ENCODE measurements around the gene U2SURP. TPM values are rescaled to one million over a fixed set of nuclear protein-coding genes. Genes with fewer than 3 reads are reported as not detected.

U2SURP gene
- total and polyA plus RNA-seq, 2 donors = 79.7 to 107 TPM

DNA sequence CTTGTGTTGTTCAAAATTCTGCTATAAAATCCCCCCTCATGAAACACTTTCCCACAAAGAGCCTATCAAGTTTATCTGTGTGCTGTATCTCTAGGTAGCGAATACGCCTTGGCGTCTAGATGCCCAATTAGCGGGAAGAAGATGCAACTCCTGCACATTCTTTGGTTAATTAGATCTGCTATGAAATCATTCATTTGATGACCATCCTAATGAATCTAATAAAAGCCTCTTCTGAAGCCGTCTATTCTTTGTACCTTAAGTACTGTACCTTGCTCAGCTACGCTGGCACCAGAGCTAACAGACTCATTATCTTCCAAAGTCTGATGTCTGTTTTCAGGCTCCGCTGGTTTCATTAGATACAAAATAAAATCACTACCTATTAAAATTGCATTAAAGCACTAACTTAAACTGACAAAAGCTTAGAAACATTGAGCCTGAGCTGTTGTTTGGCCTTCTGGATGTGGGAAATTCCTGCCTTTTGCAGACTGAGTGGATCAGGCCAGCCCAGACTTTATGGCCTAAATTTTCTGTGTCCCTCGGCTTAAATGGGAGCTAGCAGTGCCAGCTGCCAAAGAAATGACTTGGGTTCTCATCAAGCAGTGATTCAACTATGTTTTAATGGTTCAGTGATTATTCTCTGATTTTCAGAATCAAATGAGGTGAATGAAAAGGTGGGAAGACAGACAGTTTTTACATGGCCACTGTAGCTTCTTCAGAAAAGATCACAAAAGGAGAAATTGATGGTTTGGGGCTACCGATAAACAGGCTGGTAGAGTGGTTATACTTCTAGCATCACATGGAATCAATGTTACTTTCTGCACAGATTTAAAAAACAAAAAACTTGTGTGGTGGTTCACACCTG, 89.8 kb downstream of the U2SURP start:
- Histone ChIP-seq H3K27ac (ENCODE audit: low read depth in 1 of 2, low read length in 1 of 2) (no peak overlapping the region), H3K4me3 (ENCODE audit: low read length in 2 of 2) (no peak overlapping the region), H3K9me3 (ENCODE audit: control insufficient read depth in 2 of 2, insufficient read depth in 1 of 2, low read length in 1 of 2) (peaks cover 0 to 13% of the 10 kb centered on the region in 2 donors), H3K4me1 (ENCODE audit: control insufficient read depth in 2 of 2, insufficient read depth in 2 of 2, low read length in 2 of 2) (no peaks in the 10 kb centered on the region), H3K27me3 (ENCODE audit: control insufficient read depth in 2 of 2, insufficient read depth in 1 of 2, low read length in 1 of 2) (no peaks in the 10 kb centered on the region), H3K36me3 (ENCODE audit: control insufficient read depth in 2 of 2, insufficient read depth in 2 of 2, low read length in 1 of 2) (no peaks in the 10 kb centered on the region)
- whole genome bisulfite sequencing = 99% methylated on average over 9 of the region's 9 CpGs
- DNase-seq (ENCODE audit: low read depth in 6 of 9, low spot score in 9 of 9) = no peak

DNA sequence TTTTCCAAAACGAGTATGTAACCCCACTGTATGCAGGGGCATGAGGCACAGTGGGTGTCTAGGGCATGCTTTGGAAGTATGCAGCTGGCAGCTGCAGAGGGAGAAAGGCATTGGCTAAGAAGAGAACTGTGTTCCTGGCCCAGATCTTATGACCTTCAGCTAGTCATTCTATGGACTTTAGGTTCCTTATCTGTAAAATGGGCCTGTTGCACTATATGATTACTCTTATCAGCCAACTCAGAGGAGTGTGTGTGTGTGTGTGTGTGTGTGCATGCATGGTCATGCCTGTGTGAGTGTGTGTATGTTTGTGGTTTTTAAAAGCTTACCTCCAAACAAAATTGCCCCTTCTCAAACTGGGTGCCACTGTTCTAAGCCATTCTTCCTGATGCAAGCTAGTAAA, 90.8 kb downstream of the U2SURP start:
- no peaks in the 10 kb centered on the region for H3K27me3 ChIP-seq (ENCODE audit: control insufficient read depth in 2 of 2, insufficient read depth in 1 of 2, low read length in 1 of 2)
- H3K9me3 ChIP-seq (ENCODE audit: control insufficient read depth in 2 of 2, insufficient read depth in 1 of 2, low read length in 1 of 2) = peaks cover 0 to 16% of the 10 kb centered on the region in 2 donors
- no peak for DNase-seq (ENCODE audit: low read depth in 6 of 9, low spot score in 9 of 9)
- 89% methylated on average over 1 of the region's 1 CpG for WGBS
- H3K27ac ChIP-seq (ENCODE audit: low read depth in 1 of 2, low read length in 1 of 2) = no peak overlapping the region
- no peaks in the 10 kb centered on the region for H3K36me3 ChIP-seq (ENCODE audit: control insufficient read depth in 2 of 2, insufficient read depth in 2 of 2, low read length in 1 of 2)
- no peak overlapping the region for H3K4me3 ChIP-seq (ENCODE audit: low read length in 2 of 2)
- H3K4me1 ChIP-seq (ENCODE audit: control insufficient read depth in 2 of 2, insufficient read depth in 2 of 2, low read length in 2 of 2) = no peaks in the 10 kb centered on the region

DNA sequence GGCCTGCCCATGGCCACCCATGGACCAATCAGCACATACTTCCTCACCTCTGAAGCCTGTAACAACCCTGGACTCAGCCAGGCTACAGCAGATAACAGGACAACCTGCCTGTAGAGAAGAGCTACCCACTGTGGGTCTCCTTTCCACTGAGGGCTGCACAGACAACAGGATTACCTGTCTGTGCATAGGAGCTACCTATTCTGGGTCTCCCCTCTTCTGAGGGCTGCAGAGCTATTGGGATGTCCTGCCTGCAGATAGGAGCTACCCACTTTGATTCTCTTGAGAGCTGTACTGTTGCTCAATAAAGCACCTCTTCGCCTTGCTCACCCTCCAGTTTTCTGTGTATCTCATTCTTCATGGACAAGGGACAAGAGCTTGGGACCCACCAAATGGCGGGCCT, 94.4 kb downstream of the U2SURP start:
- no peak for DNase-seq (ENCODE audit: low read depth in 6 of 9, low spot score in 9 of 9)
- Histone ChIP-seq H3K36me3 (ENCODE audit: control insufficient read depth in 2 of 2, insufficient read depth in 2 of 2, low read length in 1 of 2) (no peaks in the 10 kb centered on the region), H3K4me1 (ENCODE audit: control insufficient read depth in 2 of 2, insufficient read depth in 2 of 2, low read length in 2 of 2) (no peaks in the 10 kb centered on the region), H3K27ac (ENCODE audit: low read depth in 1 of 2, low read length in 1 of 2) (no peak overlapping the region), H3K9me3 (ENCODE audit: control insufficient read depth in 2 of 2, insufficient read depth in 1 of 2, low read length in 1 of 2) (peaks cover 0 to 16% of the 10 kb centered on the region in 2 donors), H3K4me3 (ENCODE audit: low read length in 2 of 2) (no peak overlapping the region), H3K27me3 (ENCODE audit: control insufficient read depth in 2 of 2, insufficient read depth in 1 of 2, low read length in 1 of 2) (no peaks in the 10 kb centered on the region)
- whole genome bisulfite sequencing = 97% methylated on average over 2 of the region's 2 CpGs

DNA sequence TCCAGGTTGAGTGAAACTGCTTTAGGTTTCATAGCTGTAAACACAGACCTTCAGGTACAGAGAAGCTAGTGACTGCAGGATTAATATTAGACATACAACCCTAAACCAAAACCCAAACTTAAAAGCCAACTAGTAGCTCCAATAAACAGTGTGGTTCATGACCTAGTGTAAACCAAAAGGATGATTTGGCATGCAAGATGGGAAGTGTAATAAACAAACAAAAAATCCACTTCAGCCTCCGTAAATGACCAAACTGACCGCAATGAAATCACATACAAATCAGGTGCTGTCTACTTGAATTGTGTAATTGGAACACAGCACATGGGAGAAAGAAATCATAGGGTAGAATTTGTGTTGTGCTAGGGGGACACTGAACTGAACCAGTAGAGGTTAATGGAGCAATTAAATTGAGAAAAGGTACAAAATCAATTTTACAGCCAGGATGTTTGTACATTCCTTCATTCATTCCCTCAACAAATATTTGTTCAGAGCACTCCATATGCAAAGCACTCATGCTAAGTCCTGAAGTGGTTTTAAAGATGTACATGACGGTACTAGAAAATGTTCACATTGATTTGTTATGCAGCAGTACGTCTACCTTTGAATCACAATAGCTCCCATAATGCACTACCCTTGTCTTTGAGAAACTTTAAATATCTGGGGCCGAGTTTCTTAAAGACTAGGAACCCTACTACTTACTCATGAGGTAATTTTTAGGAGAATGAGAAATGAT, 96.8 kb downstream of the U2SURP start:
- no peaks in the 10 kb centered on the region for H3K4me1 ChIP-seq (ENCODE audit: control insufficient read depth in 2 of 2, insufficient read depth in 2 of 2, low read length in 2 of 2)
- 97% methylated on average over 5 of the region's 5 CpGs for WGBS
- no peak overlapping the region for H3K4me3 ChIP-seq (ENCODE audit: low read length in 2 of 2)
- no peaks in the 10 kb centered on the region for H3K27me3 ChIP-seq (ENCODE audit: control insufficient read depth in 2 of 2, insufficient read depth in 1 of 2, low read length in 1 of 2)
- H3K9me3 ChIP-seq (ENCODE audit: control insufficient read depth in 2 of 2, insufficient read depth in 1 of 2, low read length in 1 of 2) = peaks cover 0 to 16% of the 10 kb centered on the region in 2 donors
- H3K36me3 ChIP-seq (ENCODE audit: control insufficient read depth in 2 of 2, insufficient read depth in 2 of 2, low read length in 1 of 2) = no peaks in the 10 kb centered on the region
- H3K27ac ChIP-seq (ENCODE audit: low read depth in 1 of 2, low read length in 1 of 2) = no peak overlapping the region
- DNase-seq (ENCODE audit: low read depth in 6 of 9, low spot score in 9 of 9) = no peak

DNA sequence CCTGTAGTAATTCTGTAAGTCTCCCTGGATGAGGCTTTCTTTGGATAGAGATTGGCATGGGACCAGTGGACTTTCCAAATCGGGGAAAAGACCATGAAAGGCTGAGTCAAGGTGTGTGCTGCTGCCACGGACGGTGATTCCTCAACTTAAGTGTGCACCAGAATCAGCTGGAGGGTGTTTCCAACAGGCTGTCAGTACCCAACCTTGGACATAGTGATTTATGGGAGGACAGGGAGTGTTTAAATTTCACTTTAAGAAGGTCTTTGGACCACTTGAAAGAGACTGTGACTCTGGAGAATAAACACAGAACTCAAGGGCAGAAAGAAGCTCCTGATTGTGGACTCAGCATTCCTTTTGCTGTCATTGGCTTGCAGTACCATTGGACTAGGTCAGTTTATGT, 97.8 kb downstream of the U2SURP start:
- H3K4me1 ChIP-seq (ENCODE audit: control insufficient read depth in 2 of 2, insufficient read depth in 2 of 2, low read length in 2 of 2) = no peaks in the 10 kb centered on the region
- 96% methylated on average over 3 of the region's 3 CpGs for WGBS
- peaks cover 0 to 18% of the 10 kb centered on the region in 2 donors for H3K9me3 ChIP-seq (ENCODE audit: control insufficient read depth in 2 of 2, insufficient read depth in 1 of 2, low read length in 1 of 2)
- no peaks in the 10 kb centered on the region for H3K27me3 ChIP-seq (ENCODE audit: control insufficient read depth in 2 of 2, insufficient read depth in 1 of 2, low read length in 1 of 2)
- H3K27ac ChIP-seq (ENCODE audit: low read depth in 1 of 2, low read length in 1 of 2) = no peak overlapping the region
- H3K4me3 ChIP-seq (ENCODE audit: low read length in 2 of 2) = no peak overlapping the region
- DNase-seq (ENCODE audit: low read depth in 6 of 9, low spot score in 9 of 9) = no peak
- no peaks in the 10 kb centered on the region for H3K36me3 ChIP-seq (ENCODE audit: control insufficient read depth in 2 of 2, insufficient read depth in 2 of 2, low read length in 1 of 2)

DNA sequence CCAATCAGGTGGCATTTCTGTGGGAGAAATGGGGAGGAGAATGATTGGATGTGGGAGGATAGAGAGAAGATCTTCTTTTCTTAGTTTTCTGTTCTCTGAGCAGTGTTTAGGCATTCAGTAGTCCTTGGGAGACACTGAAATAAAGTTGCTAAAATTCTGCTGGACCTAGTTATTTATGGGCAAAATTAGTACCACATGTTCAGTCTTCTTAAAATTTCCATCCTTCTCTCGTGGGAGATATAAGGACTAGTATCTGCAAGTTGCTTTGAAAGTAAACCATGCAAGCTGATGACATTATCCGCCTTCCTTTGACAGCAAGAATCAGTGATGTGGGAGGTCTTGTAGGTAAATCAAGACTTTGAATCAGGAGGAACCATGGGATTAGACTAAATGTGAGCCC, 98.3 kb downstream of the U2SURP start:
- Histone ChIP-seq H3K27me3 (ENCODE audit: control insufficient read depth in 2 of 2, insufficient read depth in 1 of 2, low read length in 1 of 2) (no peaks in the 10 kb centered on the region), H3K4me1 (ENCODE audit: control insufficient read depth in 2 of 2, insufficient read depth in 2 of 2, low read length in 2 of 2) (no peaks in the 10 kb centered on the region), H3K36me3 (ENCODE audit: control insufficient read depth in 2 of 2, insufficient read depth in 2 of 2, low read length in 1 of 2) (no peaks in the 10 kb centered on the region), H3K27ac (ENCODE audit: low read depth in 1 of 2, low read length in 1 of 2) (no peak overlapping the region), H3K4me3 (ENCODE audit: low read length in 2 of 2) (no peak overlapping the region), H3K9me3 (ENCODE audit: control insufficient read depth in 2 of 2, insufficient read depth in 1 of 2, low read length in 1 of 2) (peaks cover 0 to 23% of the 10 kb centered on the region in 2 donors)
- WGBS = 97% methylated on average over 2 of the region's 2 CpGs
- no peak for DNase-seq (ENCODE audit: low read depth in 6 of 9, low spot score in 9 of 9)

DNA sequence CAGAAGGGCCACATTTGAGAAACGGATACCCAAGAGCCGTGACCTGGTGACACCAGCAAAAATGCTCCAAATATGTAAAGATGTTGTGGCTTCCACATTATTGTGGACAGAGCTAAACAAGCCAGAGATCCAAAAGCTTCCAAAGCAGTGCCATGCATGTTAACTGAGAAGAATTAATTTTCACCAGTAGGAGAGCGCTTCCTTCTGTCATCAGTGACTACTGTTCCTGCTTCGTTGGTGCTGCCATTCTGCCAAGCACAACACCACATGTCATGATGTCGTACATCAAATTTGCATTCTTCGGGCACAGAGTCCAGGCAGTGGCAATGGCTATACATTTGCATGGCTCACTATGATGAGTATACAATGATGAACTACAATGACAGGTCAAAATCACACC, 99.1 kb downstream of the U2SURP start:
- H3K9me3 ChIP-seq (ENCODE audit: control insufficient read depth in 2 of 2, insufficient read depth in 1 of 2, low read length in 1 of 2) = peaks cover 0 to 23% of the 10 kb centered on the region in 2 donors
- H3K36me3 ChIP-seq (ENCODE audit: control insufficient read depth in 2 of 2, insufficient read depth in 2 of 2, low read length in 1 of 2) = no peaks in the 10 kb centered on the region
- no peaks in the 10 kb centered on the region for H3K4me1 ChIP-seq (ENCODE audit: control insufficient read depth in 2 of 2, insufficient read depth in 2 of 2, low read length in 2 of 2)
- H3K27me3 ChIP-seq (ENCODE audit: control insufficient read depth in 2 of 2, insufficient read depth in 1 of 2, low read length in 1 of 2) = no peaks in the 10 kb centered on the region
- H3K27ac ChIP-seq (ENCODE audit: low read depth in 1 of 2, low read length in 1 of 2) = no peak overlapping the region
- no peak overlapping the region for H3K4me3 ChIP-seq (ENCODE audit: low read length in 2 of 2)
- DNase-seq (ENCODE audit: low read depth in 6 of 9, low spot score in 9 of 9) = no peak
- WGBS = 94% methylated on average over 6 of the region's 6 CpGs

DNA sequence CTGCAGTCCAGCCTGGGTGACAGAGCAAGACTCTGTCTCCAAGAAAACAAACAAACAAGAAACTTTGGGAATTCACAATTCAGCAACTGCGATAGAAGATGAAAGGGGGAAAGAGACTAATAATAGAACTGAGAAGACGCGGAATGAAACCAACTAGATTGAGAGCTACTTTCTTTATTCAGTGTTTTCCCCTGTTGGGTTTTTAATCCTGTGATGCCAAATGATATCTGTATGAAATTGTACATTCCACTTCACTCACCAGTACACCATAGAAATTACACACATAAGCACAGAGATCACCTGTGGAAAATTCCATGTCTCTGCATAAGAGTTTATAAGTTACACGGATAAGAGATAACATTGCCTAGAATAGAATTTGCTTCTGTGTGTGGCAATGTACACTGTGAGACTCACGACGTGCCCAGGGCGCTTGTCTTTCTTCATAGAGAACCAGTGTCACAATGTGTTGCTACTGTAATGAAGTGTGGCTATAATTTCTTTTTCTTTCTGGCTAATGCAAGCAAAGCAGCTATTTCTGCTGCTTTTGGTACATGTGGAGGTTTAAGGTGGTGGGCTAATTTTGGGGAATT, 100.5 kb downstream of the U2SURP start:
- no peak overlapping the region for H3K27ac ChIP-seq (ENCODE audit: low read depth in 1 of 2, low read length in 1 of 2)
- no peaks in the 10 kb centered on the region for H3K27me3 ChIP-seq (ENCODE audit: control insufficient read depth in 2 of 2, insufficient read depth in 1 of 2, low read length in 1 of 2)
- no peak overlapping the region for H3K4me3 ChIP-seq (ENCODE audit: low read length in 2 of 2)
- WGBS = 98% methylated on average over 7 of the region's 7 CpGs
- no peak for DNase-seq (ENCODE audit: low read depth in 6 of 9, low spot score in 9 of 9)
- H3K4me1 ChIP-seq (ENCODE audit: control insufficient read depth in 2 of 2, insufficient read depth in 2 of 2, low read length in 2 of 2) = no peaks in the 10 kb centered on the region
- peaks cover 0 to 12% of the 10 kb centered on the region in 2 donors for H3K9me3 ChIP-seq (ENCODE audit: control insufficient read depth in 2 of 2, insufficient read depth in 1 of 2, low read length in 1 of 2)
- no peaks in the 10 kb centered on the region for H3K36me3 ChIP-seq (ENCODE audit: control insufficient read depth in 2 of 2, insufficient read depth in 2 of 2, low read length in 1 of 2)

DNA sequence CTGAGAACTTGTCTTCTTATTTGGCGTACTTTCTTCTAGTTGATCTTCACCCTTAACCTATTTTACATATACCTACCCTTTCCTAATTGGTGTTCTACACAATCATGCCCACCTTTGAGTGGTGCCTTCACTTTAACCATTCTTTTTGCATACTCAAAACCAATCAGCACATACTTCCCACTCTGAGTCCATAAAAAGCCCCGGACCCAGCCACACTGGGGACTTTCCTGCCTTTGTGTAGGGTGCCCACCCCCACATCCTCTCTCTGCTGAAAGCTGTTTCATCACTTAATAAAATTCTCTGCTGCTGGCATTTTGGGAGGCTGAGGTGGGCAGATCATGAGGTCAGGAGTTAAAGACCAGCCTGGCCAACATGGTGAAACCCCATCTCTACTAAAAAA, 102.3 kb downstream of the U2SURP start:
- DNase-seq (ENCODE audit: low read depth in 6 of 9, low spot score in 9 of 9) = no peak
- WGBS = 83% methylated on average over 2 of the region's 2 CpGs
- Histone ChIP-seq H3K4me1 (ENCODE audit: control insufficient read depth in 2 of 2, insufficient read depth in 2 of 2, low read length in 2 of 2) (no peaks in the 10 kb centered on the region), H3K27ac (ENCODE audit: low read depth in 1 of 2, low read length in 1 of 2) (no peak overlapping the region), H3K36me3 (ENCODE audit: control insufficient read depth in 2 of 2, insufficient read depth in 2 of 2, low read length in 1 of 2) (no peaks in the 10 kb centered on the region), H3K9me3 (ENCODE audit: control insufficient read depth in 2 of 2, insufficient read depth in 1 of 2, low read length in 1 of 2) (peaks cover 0 to 12% of the 10 kb centered on the region in 2 donors), H3K4me3 (ENCODE audit: low read length in 2 of 2) (no peak overlapping the region), H3K27me3 (ENCODE audit: control insufficient read depth in 2 of 2, insufficient read depth in 1 of 2, low read length in 1 of 2) (no peaks in the 10 kb centered on the region)

Data from thymus (tissue), 11 donors.